Fibroblast of lung (primary cell): ENCODE data around the gene DIAPH3.

Experiments
- CTCF ChIP-seq, 2 donors: IDR thresholded peaks in 1 of 2; conservative IDR thresholded peaks in 1 of 2; 1 replicate in 1 of 2; 2 replicates in 1 of 2; pipeline ENCODE4 v1.5.1; 2011 to 2012; ENCODE audit warnings: low read length in 2 of 2, control low read depth in 1 of 2, inconsistent platforms in 1 of 2, low read depth in 1 of 2, mild to moderate bottlenecking in 1 of 2
- EZH2 ChIP-seq: IDR thresholded peaks from 2 replicates; pipeline ENCODE4 v1.5.1; 2012; ENCODE audit warnings: low read length, control low read depth, mild to moderate bottlenecking; ENCODE audit errors: missing control alignments

GRCh38 chr13:59976856-59977255, 186.9 kb downstream of the DIAPH3 start:
- TF ChIP-seq CTCF (conservative IDR thresholded peaks at IDR 0.05 in 1 of 2, IDR thresholded peaks at IDR 0.05 in 1 of 2; ENCODE audit: low read depth in 1 of 2, low read length in 2 of 2) (no peak), EZH2 (no peak)
